Measurements from ENCODE around the gene ZNF608.

The ZNF608 gene

DNA sequence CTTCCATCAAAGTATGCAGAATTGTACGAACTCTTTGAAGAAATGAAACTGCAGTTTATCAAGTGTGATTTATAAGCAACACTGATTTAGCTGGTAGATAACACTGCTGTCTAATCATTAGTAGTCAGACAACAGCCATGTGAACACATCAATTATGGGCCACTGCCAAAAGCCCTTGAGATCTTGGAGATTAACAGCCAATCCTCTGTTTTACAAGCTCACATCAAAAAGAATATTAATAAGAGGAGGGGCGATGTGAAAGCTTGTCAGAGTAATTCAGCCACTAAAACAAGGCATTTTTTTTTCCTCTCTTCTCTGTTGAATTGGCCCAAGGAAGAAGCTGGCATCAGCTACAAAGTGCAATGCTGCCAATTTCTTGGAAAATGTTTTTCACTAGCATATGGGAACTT, 28.1 kb downstream of the ZNF608 start:
- Histone ChIP-seq H3K4me1 (ENCODE audit: control insufficient read depth, insufficient read depth, low read length) (peaks cover 5% of the 10 kb centered on the region), H3K9ac (ENCODE audit: low read length) (no peak overlapping the region), H3K4me3 (ENCODE audit: low read length) (no peak overlapping the region), H3K27ac (ENCODE audit: low read depth, low read length) (no peak overlapping the region), H3K36me3 (ENCODE audit: control insufficient read depth, insufficient read depth, low read length) (no peaks in the 10 kb centered on the region), H3K27me3 (ENCODE audit: control insufficient read depth, insufficient read depth, low read length) (no peaks in the 10 kb centered on the region)

DNA sequence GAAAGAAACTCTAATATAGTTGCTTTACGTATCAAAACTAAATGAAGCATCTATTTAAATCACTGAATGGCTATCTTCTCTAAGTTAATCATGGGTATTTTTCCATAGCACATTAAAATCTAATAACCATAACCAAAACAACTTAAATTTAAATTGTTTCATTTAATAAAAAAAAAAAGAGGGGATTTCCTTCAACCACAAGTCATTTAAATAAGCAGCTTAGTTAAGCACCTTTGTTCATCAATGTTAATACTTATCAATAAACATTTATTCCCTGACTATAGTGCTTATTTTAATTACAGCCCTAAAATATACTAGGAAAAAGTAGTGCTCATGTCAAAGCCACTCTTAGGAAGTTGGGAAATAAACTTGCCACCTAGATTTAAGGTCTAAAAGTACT, 30.3 kb downstream of the ZNF608 start:
- H3K4me3 ChIP-seq (ENCODE audit: low read length) = no peak overlapping the region
- H3K9ac ChIP-seq (ENCODE audit: low read length) = no peak overlapping the region
- no peaks in the 10 kb centered on the region for H3K36me3 ChIP-seq (ENCODE audit: control insufficient read depth, insufficient read depth, low read length)
- peaks cover 7% of the 10 kb centered on the region for H3K4me1 ChIP-seq (ENCODE audit: control insufficient read depth, insufficient read depth, low read length)
- H3K27me3 ChIP-seq (ENCODE audit: control insufficient read depth, insufficient read depth, low read length) = no peaks in the 10 kb centered on the region
- no peak overlapping the region for H3K27ac ChIP-seq (ENCODE audit: low read depth, low read length)

DNA sequence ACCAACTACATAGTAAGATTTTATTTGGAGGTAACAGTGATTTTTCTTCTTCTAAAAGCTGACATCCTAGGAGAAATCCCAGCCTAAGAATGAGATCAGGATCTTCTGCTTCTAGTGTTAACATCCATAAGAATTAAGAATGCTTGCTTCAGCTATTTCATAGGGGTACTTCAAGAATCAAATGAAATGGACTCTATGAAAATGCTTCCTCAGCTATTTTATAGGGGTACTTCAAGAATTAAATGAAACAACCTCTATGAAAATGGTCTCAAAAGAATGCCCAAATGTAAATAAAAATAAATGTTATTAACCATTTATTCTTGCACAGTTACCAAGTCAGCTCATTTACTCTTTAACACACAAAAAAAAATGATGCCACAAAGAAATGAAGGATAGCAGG, 31.5 kb downstream of the ZNF608 start:
- H3K36me3 ChIP-seq (ENCODE audit: control insufficient read depth, insufficient read depth, low read length) = no peaks in the 10 kb centered on the region
- H3K4me3 ChIP-seq (ENCODE audit: low read length) = no peak overlapping the region
- no peak overlapping the region for H3K27ac ChIP-seq (ENCODE audit: low read depth, low read length)
- H3K27me3 ChIP-seq (ENCODE audit: control insufficient read depth, insufficient read depth, low read length) = no peaks in the 10 kb centered on the region
- peaks cover 7% of the 10 kb centered on the region for H3K4me1 ChIP-seq (ENCODE audit: control insufficient read depth, insufficient read depth, low read length)
- H3K9ac ChIP-seq (ENCODE audit: low read length) = no peak overlapping the region

DNA sequence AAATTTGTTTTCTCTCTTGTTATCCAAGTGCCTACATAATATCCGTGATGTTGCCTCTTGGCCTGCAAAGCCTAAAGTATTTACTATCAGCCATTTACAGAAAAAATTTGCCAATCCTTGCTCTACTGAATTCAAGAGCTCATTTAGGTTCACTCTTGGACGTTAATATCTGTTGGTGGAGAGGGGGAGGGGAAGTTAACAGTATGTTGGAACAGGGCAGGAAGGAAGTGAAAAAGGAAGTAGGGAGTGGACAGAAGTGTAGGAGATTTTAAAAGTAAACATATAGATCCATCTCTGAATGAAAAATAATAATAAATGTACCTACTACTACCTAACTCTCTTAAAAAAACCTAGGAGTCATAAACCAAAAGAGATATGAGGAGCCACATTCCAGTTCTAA, 32.8 kb downstream of the ZNF608 start:
- H3K9ac ChIP-seq (ENCODE audit: low read length) = no peak overlapping the region
- no peak overlapping the region for H3K27ac ChIP-seq (ENCODE audit: low read depth, low read length)
- H3K4me1 ChIP-seq (ENCODE audit: control insufficient read depth, insufficient read depth, low read length) = peaks cover 10% of the 10 kb centered on the region
- no peaks in the 10 kb centered on the region for H3K27me3 ChIP-seq (ENCODE audit: control insufficient read depth, insufficient read depth, low read length)
- no peaks in the 10 kb centered on the region for H3K36me3 ChIP-seq (ENCODE audit: control insufficient read depth, insufficient read depth, low read length)
- H3K4me3 ChIP-seq (ENCODE audit: low read length) = no peak overlapping the region

DNA sequence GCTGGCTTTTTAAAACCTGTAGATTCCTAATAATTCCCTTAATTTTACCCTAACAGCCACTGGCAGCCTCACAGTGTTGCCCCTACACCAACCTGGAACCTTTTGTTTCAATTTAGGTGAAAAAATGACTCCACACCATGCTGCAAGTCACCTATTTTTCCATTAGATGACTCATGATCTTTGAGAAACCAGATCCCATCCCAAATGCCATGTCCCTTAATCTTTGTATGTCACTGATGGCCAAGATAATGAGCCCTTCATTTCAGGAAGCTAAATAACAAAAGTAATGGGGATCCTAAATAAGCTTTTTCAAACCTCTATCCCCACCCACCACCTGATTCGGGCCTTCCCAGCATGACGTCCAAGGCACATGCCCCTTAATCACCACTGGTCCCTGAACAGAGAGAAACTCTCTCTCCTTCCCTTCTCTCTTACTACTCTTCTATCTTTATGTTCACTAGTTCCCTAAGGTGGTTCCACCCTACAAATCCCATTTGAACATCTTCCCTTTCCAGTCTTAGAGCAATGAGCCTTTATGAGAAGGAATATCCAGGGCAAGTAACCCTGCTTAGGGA, 33.6 kb downstream of the ZNF608 start:
- Histone ChIP-seq H3K36me3 (ENCODE audit: control insufficient read depth, insufficient read depth, low read length) (no peaks in the 10 kb centered on the region), H3K27ac (ENCODE audit: low read depth, low read length) (no peak overlapping the region), H3K4me3 (ENCODE audit: low read length) (peak overlapping the region; percentile 8), H3K4me1 (ENCODE audit: control insufficient read depth, insufficient read depth, low read length) (peaks cover 9% of the 10 kb centered on the region), H3K27me3 (ENCODE audit: control insufficient read depth, insufficient read depth, low read length) (no peaks in the 10 kb centered on the region), H3K9ac (ENCODE audit: low read length) (no peak overlapping the region)

DNA sequence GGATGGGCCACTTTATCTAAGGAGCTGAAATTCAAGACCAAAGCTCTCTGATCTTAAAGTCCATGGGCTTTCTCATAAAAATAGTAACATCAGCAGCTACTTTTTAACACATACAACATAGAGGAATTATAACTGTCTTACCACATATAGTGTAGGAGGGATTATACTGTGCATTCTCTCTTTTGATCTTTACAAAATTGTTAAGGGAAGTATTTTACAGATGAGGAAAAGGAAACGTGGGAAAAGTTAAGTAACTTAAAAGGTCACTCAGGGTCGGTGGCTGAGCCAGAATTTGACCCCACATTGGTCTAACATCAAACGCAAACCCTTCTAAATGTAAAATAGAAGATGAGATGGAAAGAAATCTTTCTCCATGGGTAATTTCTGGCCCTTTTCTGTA, 38.4 kb downstream of the ZNF608 start:
- no peaks in the 10 kb centered on the region for H3K27me3 ChIP-seq (ENCODE audit: control insufficient read depth, insufficient read depth, low read length)
- no peak overlapping the region for H3K4me3 ChIP-seq (ENCODE audit: low read length)
- H3K9ac ChIP-seq (ENCODE audit: low read length) = no peak overlapping the region
- H3K4me1 ChIP-seq (ENCODE audit: control insufficient read depth, insufficient read depth, low read length) = peaks cover 29% of the 10 kb centered on the region
- no peaks in the 10 kb centered on the region for H3K36me3 ChIP-seq (ENCODE audit: control insufficient read depth, insufficient read depth, low read length)
- no peak overlapping the region for H3K27ac ChIP-seq (ENCODE audit: low read depth, low read length)

DNA sequence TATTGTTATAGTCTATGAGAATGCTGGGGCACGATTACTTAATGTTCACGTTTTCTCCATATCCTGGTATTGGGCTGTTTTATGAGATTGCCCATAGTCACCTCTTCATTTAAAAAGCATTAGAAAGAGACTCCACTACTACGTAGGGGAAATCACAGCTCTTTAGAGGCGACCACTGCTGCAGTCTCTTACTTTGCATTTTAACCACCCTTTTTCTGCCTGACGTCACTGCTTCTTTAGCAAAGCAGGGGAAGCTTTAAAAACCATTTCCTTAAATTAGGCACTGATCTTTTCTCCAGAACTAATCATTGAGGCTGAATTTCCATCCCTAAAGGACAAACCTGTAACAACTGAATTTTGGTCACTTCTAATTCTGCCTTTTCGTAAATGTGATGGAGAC, 38.9 kb downstream of the ZNF608 start:
- no peaks in the 10 kb centered on the region for H3K27me3 ChIP-seq (ENCODE audit: control insufficient read depth, insufficient read depth, low read length)
- peaks cover 32% of the 10 kb centered on the region for H3K4me1 ChIP-seq (ENCODE audit: control insufficient read depth, insufficient read depth, low read length)
- no peak overlapping the region for H3K9ac ChIP-seq (ENCODE audit: low read length)
- H3K4me3 ChIP-seq (ENCODE audit: low read length) = peak overlapping the region; percentile 25
- H3K36me3 ChIP-seq (ENCODE audit: control insufficient read depth, insufficient read depth, low read length) = no peaks in the 10 kb centered on the region
- no peak overlapping the region for H3K27ac ChIP-seq (ENCODE audit: low read depth, low read length)

DNA sequence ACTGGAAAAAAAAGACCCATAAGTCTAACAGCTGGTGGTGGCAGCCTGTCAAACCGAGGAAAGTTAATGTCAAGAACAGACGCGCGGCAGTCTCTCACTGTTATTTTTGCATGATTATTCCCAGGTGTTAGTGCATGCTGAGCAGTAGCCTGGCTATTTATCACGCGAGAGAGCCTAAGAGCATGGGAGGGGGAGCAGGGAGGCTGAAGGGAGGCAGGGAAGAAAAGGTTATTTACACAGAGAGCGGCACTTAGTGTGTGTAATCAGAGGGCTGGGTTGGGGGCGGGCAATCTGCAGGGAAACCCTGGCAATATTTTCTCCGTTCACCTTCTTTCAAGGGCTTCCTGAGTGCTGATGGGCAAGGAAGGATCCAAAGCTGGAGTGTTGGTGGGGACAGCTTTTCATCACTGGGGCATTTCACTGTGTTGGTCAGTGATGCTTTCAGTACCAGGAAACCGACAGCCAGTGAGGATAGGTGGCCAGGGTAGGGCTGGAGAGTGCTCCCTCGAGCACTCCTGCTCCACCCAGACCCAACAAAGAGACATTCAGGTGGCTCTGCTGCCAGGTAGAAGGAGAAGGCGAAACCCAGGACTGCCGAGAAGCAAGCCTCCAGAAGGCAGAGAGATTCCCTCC, 39.6 kb downstream of the ZNF608 start:
- Histone ChIP-seq H3K27me3 (ENCODE audit: control insufficient read depth, insufficient read depth, low read length) (no peaks in the 10 kb centered on the region), H3K4me1 (ENCODE audit: control insufficient read depth, insufficient read depth, low read length) (peaks cover 35% of the 10 kb centered on the region), H3K9ac (ENCODE audit: low read length) (no peak overlapping the region), H3K36me3 (ENCODE audit: control insufficient read depth, insufficient read depth, low read length) (no peaks in the 10 kb centered on the region), H3K4me3 (ENCODE audit: low read length) (peak overlapping the region; percentile 25), H3K27ac (ENCODE audit: low read depth, low read length) (peak overlapping the region; percentile 16)

DNA sequence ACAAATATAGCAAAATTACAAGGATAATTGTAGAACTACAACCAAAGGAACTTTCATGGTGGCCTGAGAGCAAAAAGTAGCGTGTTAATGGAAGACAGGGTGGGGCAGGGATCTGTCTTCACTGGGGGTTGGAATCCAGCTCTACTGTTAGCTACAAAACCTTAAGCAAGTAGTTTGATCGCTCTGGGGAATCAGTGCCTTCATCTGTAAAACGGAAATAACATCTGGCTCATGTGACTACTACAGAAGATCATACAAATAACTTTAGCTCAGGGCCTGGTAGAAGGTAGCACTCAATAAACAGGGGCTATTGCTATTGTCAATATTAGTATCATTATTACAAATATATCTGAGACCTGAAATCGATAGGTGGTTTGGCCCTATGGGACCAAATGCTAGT, 40.4 kb downstream of the ZNF608 start:
- Histone ChIP-seq H3K9ac (ENCODE audit: low read length) (no peak overlapping the region), H3K4me1 (ENCODE audit: control insufficient read depth, insufficient read depth, low read length) (peaks cover 36% of the 10 kb centered on the region), H3K4me3 (ENCODE audit: low read length) (no peak overlapping the region), H3K27ac (ENCODE audit: low read depth, low read length) (no peak overlapping the region), H3K27me3 (ENCODE audit: control insufficient read depth, insufficient read depth, low read length) (no peaks in the 10 kb centered on the region), H3K36me3 (ENCODE audit: control insufficient read depth, insufficient read depth, low read length) (no peaks in the 10 kb centered on the region)

DNA sequence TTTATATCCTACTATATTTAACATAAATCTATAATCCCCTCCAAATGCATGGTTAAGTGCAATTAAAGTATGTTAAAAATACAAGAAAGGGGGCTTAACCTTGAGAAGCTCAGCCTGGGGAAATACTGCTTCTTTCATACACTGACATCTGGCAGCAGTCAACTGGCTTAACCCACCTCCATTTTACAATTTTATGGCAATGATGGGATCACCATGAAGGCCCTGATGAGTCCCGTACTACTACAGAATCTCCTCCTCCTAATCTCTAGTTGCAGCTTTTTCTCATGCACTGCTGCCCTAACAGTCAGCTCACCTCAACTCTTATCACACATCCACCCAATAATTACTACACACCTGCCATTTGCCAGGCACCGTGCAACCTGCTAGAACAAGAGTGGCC, 40.9 kb downstream of the ZNF608 start:
- H3K36me3 ChIP-seq (ENCODE audit: control insufficient read depth, insufficient read depth, low read length) = no peaks in the 10 kb centered on the region
- H3K9ac ChIP-seq (ENCODE audit: low read length) = no peak overlapping the region
- no peaks in the 10 kb centered on the region for H3K27me3 ChIP-seq (ENCODE audit: control insufficient read depth, insufficient read depth, low read length)
- peak overlapping the region; percentile 6 for H3K27ac ChIP-seq (ENCODE audit: low read depth, low read length)
- peaks cover 36% of the 10 kb centered on the region for H3K4me1 ChIP-seq (ENCODE audit: control insufficient read depth, insufficient read depth, low read length)
- no peak overlapping the region for H3K4me3 ChIP-seq (ENCODE audit: low read length)

DNA sequence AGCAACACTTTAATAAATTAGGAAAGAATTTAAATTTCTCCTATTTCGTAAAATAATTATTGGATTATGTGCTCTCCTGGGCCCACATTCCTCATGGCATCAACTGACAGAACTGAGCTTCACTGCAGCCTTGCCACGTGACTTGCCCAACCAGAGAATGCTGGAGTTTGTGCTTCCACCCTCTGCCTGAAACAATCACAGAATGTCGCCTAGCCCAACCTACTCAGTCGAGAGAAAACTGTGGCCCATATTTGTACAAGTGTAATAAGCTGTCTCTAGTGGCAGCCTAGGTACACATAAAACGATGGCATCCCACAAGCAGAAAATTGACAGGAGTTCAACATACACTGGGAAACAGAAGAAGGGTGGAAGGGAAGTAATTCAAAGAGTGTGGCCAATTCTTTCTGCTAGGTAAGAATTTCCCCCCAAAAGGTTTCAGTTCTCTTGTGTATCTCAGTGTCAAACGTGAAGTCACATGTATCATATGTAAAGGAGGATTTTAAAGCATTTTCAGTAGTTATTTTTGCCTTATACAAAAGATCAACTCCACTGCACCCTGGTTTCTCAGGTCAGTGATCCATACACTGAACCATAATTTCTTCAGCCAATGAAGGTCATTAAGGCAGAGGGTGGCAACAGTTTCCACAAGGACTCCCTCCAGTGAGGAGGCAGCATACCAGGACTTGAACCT, 41.7 kb downstream of the ZNF608 start:
- H3K27me3 ChIP-seq (ENCODE audit: control insufficient read depth, insufficient read depth, low read length) = no peaks in the 10 kb centered on the region
- no peak overlapping the region for H3K9ac ChIP-seq (ENCODE audit: low read length)
- H3K4me3 ChIP-seq (ENCODE audit: low read length) = no peak overlapping the region
- no peak overlapping the region for H3K27ac ChIP-seq (ENCODE audit: low read depth, low read length)
- H3K4me1 ChIP-seq (ENCODE audit: control insufficient read depth, insufficient read depth, low read length) = peaks cover 39% of the 10 kb centered on the region
- no peaks in the 10 kb centered on the region for H3K36me3 ChIP-seq (ENCODE audit: control insufficient read depth, insufficient read depth, low read length)

DNA sequence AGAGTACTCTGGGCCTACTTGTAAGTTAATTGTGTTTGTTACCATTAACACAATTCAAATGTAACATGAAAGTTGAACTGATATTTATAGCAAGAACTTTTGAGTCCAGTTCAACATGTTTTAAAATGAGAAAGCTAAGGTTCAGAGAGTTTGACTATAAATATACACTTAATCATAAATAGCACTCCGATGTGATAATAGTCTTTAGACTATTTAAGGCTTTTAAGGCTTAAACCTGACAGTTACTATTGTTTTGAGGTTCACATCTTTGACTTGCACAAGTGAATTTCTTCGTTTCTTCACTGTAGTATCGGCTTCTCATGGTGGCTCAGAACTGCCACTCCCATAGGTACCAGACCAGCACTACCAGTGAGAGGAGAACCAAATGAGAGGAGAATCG, 42.4 kb downstream of the ZNF608 start:
- Histone ChIP-seq H3K36me3 (ENCODE audit: control insufficient read depth, insufficient read depth, low read length) (no peaks in the 10 kb centered on the region), H3K27ac (ENCODE audit: low read depth, low read length) (no peak overlapping the region), H3K4me3 (ENCODE audit: low read length) (no peak overlapping the region), H3K4me1 (ENCODE audit: control insufficient read depth, insufficient read depth, low read length) (peaks cover 40% of the 10 kb centered on the region), H3K9ac (ENCODE audit: low read length) (no peak overlapping the region), H3K27me3 (ENCODE audit: control insufficient read depth, insufficient read depth, low read length) (no peaks in the 10 kb centered on the region)

DNA sequence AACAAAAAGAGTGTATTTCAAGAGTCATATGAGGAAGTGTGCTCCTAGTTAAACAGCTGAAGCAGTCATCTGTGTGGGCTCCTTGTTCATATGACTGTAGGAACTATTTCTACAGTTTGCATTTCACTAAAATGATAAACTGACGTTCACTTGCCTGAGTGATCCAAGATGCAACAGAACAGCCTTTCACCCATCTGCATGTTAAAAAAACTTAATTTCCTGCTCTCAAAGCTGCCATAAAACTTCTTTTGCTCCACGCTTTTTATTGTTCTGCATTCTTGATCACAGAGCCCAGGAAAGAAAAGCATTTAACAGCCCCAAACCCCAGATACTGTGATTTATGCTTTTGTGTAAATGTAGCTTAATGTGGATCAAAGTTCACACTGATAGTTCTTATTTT, 43.9 kb downstream of the ZNF608 start:
- Histone ChIP-seq H3K4me1 (ENCODE audit: control insufficient read depth, insufficient read depth, low read length) (peaks cover 43% of the 10 kb centered on the region), H3K27me3 (ENCODE audit: control insufficient read depth, insufficient read depth, low read length) (no peaks in the 10 kb centered on the region), H3K9ac (ENCODE audit: low read length) (no peak overlapping the region), H3K4me3 (ENCODE audit: low read length) (no peak overlapping the region), H3K27ac (ENCODE audit: low read depth, low read length) (no peak overlapping the region), H3K36me3 (ENCODE audit: control insufficient read depth, insufficient read depth, low read length) (no peaks in the 10 kb centered on the region)
